IPS-11a (cell line): Measurements from ENCODE around the gene CLCNKB.
"Not testable (repeated sequence)": the region's sequence is repeated elsewhere in the genome, so short reads cannot be mapped to it uniquely, and the experiment has no call there.

Source experiments
- H3K4me3 ChIP-seq: one replicate; pipeline ENCODE4 v1.5.1; 2013; ENCODE audit warnings: low read depth, low read length, control low read depth

CLCNKB gene

GRCh38 chr1:16043521-16043920 lies at the start of gene CLCNKB:
CLCNKB (plus strand) TSS chr1:16043782; CDS start chr1:16044493, 711 bp downstream.
- no peak within 1 kb of the TSS for H3K4me3 ChIP-seq

- H3K4me3 ChIP-seq = no peak overlapping the region
Observed at GRCh38 chr1:15994081-15994480, 49.5 kb upstream of the CLCNKB start.

- no peak overlapping the region for H3K4me3 ChIP-seq
Observed at GRCh38 chr1:15994590-15995351, 48.8 kb upstream of the CLCNKB start.

- no peak overlapping the region for H3K4me3 ChIP-seq
Observed at GRCh38 chr1:15997076-15997585, 46.5 kb upstream of the CLCNKB start.

GRCh38 chr1:15997637-15998280 lies 45.8 kb upstream of the CLCNKB start:
- no peak overlapping the region for H3K4me3 ChIP-seq

GRCh38 chr1:15998929-15999328 lies 44.7 kb upstream of the CLCNKB start:
- H3K4me3 ChIP-seq = no peak overlapping the region

- H3K4me3 ChIP-seq = not testable (repeated sequence)
Observed at GRCh38 chr1:16001274-16001673, 42.3 kb upstream of the CLCNKB start.

GRCh38 chr1:16005597-16005996 lies 38.0 kb upstream of the CLCNKB start:
- no peak overlapping the region for H3K4me3 ChIP-seq

GRCh38 chr1:16006010-16006409 lies 37.6 kb upstream of the CLCNKB start:
- H3K4me3 ChIP-seq = no peak overlapping the region

GRCh38 chr1:16006552-16007485 lies 36.8 kb upstream of the CLCNKB start:
- H3K4me3 ChIP-seq = no peak overlapping the region

- no peak overlapping the region for H3K4me3 ChIP-seq
Observed at GRCh38 chr1:16007671-16008341, 35.8 kb upstream of the CLCNKB start.

GRCh38 chr1:16009030-16009460 lies 34.5 kb upstream of the CLCNKB start:
- H3K4me3 ChIP-seq = no peak overlapping the region

- H3K4me3 ChIP-seq = no peak overlapping the region
Observed at GRCh38 chr1:16009678-16010077, 33.9 kb upstream of the CLCNKB start.

- no peak overlapping the region for H3K4me3 ChIP-seq
Observed at GRCh38 chr1:16010837-16011236, 32.7 kb upstream of the CLCNKB start.

GRCh38 chr1:16011936-16012589 lies 31.5 kb upstream of the CLCNKB start:
- H3K4me3 ChIP-seq = no peak overlapping the region

- peak overlapping the region; percentile 20 for H3K4me3 ChIP-seq
Observed at GRCh38 chr1:16012590-16013219, 30.9 kb upstream of the CLCNKB start.

GRCh38 chr1:16013220-16013907 lies 30.2 kb upstream of the CLCNKB start:
- H3K4me3 ChIP-seq = peak overlapping the region; percentile 20

GRCh38 chr1:16013908-16014258 lies 29.7 kb upstream of the CLCNKB start:
- no peak overlapping the region for H3K4me3 ChIP-seq
